Neural progenitor cell (in vitro differentiated cells): ENCODE data around the gene MAGI2. TPM values are rescaled to one million over a fixed set of nuclear protein-coding genes. Genes with fewer than 3 reads are reported as not detected.

Source experiments
- DNase-seq: peaks from one replicate; pipeline ENCODE4 v3.0.0-alpha.2; 2016; ENCODE audit warnings: low spot score
- H2AFZ ChIP-seq: fragments of 200-600 bp; sonication (generic); replicated peaks from 2 replicates; pipeline ENCODE4 v1.6.1; 2016; ENCODE audit warnings: antibody characterized with exemption
- H3F3A ChIP-seq: fragments of 200-600 bp; sonication (generic); 2 replicates; pipeline ENCODE4 v1.6.1; 2016; ENCODE audit warnings: antibody characterized with exemption, low read depth
- H3K27ac ChIP-seq: fragments of 200-600 bp; sonication (generic); 2 replicates; pipeline ENCODE4 v1.5.1; 2016; ENCODE audit warnings: mild to moderate bottlenecking
- H3K27me3 ChIP-seq: fragments of 200-600 bp; sonication (generic); 2 replicates; pipeline ENCODE4 v1.6.1; 2016; ENCODE audit warnings: mild to moderate bottlenecking, moderate library complexity
- H3K36me3 ChIP-seq: fragments of 200-600 bp; sonication (generic); 2 replicates; pipeline ENCODE4 v1.5.1; 2016
- H3K4me1 ChIP-seq: fragments of 200-600 bp; sonication (generic); 2 replicates; pipeline ENCODE4 v1.6.1; 2016; ENCODE audit warnings: mixed run types
- H3K4me2 ChIP-seq: fragments of 200-600 bp; sonication (generic); 2 replicates; pipeline ENCODE4 v1.6.1; 2016
- H3K4me3 ChIP-seq: fragments of 200-600 bp; sonication (generic); 2 replicates; pipeline ENCODE4 v1.5.1; 2016
- H3K79me2 ChIP-seq: fragments of 200-600 bp; sonication (generic); 2 replicates; pipeline ENCODE4 v1.6.1; 2016; ENCODE audit warnings: low read depth
- H3K9ac ChIP-seq: fragments of 200-600 bp; sonication (generic); 2 replicates; pipeline ENCODE4 v1.6.1; 2016
- H3K9me3 ChIP-seq: fragments of 200-600 bp; sonication (generic); 2 replicates; pipeline ENCODE4 v1.5.1; 2016; ENCODE audit warnings: low read depth
- H4K20me1 ChIP-seq: fragments of 200-600 bp; sonication (generic); 2 replicates; pipeline ENCODE4 v1.6.1; 2016; ENCODE audit warnings: low read depth
- H3K27ac Mint-ChIP-seq: 3 replicates; pipeline ENCODE4 v1.8.0; 2021; ENCODE audit warnings: mixed read lengths
- H3K27me3 Mint-ChIP-seq: 2 replicates; pipeline ENCODE4 v1.8.0; 2022; ENCODE audit warnings: low read depth, mild to moderate bottlenecking, inconsistent platforms, moderate library complexity, mixed read lengths; ENCODE audit not compliant: insufficient read depth
- H3K36me3 Mint-ChIP-seq: 3 replicates; pipeline ENCODE4 v1.8.0; 2021; ENCODE audit warnings: mixed read lengths
- H3K4me1 Mint-ChIP-seq: 3 replicates; pipeline ENCODE4 v1.8.0; 2021; ENCODE audit warnings: mixed read lengths
- H3K4me3 Mint-ChIP-seq: 3 replicates; pipeline ENCODE4 v1.8.0; 2021; ENCODE audit warnings: mild to moderate bottlenecking, moderate library complexity, mixed read lengths
- H3K9me3 Mint-ChIP-seq: 3 replicates; pipeline ENCODE4 v1.8.0; 2020; ENCODE audit warnings: mixed read lengths
- CTCF ChIP-seq: fragments of 200-600 bp; sonication (generic); IDR thresholded peaks from 2 replicates; pipeline ENCODE4 v1.5.1; 2017; ENCODE audit warnings: antibody characterized with exemption, mild to moderate bottlenecking
- EZH2 ChIP-seq: fragments of 200-600 bp; sonication (generic); IDR thresholded peaks from 2 replicates; pipeline ENCODE4 v1.6.1; 2017; ENCODE audit warnings: antibody characterized with exemption, mild to moderate bottlenecking, moderate library complexity
- EZH2phosphoT487 ChIP-seq: fragments of 200-600 bp; sonication (generic); IDR thresholded peaks from 2 replicates; pipeline ENCODE4 v1.6.1; 2017; ENCODE audit warnings: antibody characterized with exemption
- total RNA-seq: library from RNA; depleted of rRNA; stranded (reverse); fragments of >200 nt; gene quantifications from 2 replicates; pipeline ENCODE4 v1.2.3, GENCODE V29; 2015; ENCODE audit warnings: low replicate concordance

The MAGI2 gene
- total RNA-seq, 1 donor from 2014 or later, result 5.8 TPM

GRCh38 chr7:79165225-79165624 is 288.2 kb downstream of the MAGI2 start:
- Mint-ChIP-seq H3K36me3 (no peaks in the 10 kb centered on the region), H3K9me3 (no peaks in the 10 kb centered on the region), H3K4me3 (no peak overlapping the region), H3K27ac (no peak overlapping the region), H3K4me1 (no peaks in the 10 kb centered on the region), H3K27me3 (no peaks in the 10 kb centered on the region)
- no peak for DNase-seq
- Histone ChIP-seq H3K27ac (no peak overlapping the region), H4K20me1 (no peaks in the 10 kb centered on the region), H3K4me1 (no peaks in the 10 kb centered on the region), H2AFZ (no peak overlapping the region), H3K36me3 (no peaks in the 10 kb centered on the region), H3K79me2 (no peaks in the 10 kb centered on the region), H3K9ac (no peak overlapping the region), H3F3A (no peaks in the 10 kb centered on the region), H3K4me2 (no peak overlapping the region), H3K9me3 (no peaks in the 10 kb centered on the region), H3K27me3 (no peaks in the 10 kb centered on the region), H3K4me3 (no peak overlapping the region)
- TF ChIP-seq EZH2, result no peak
- no peak for TF ChIP-seq EZH2phosphoT487
- no peak for TF ChIP-seq CTCF

GRCh38 chr7:79159040-79159664 is 294.3 kb downstream of the MAGI2 start:
- Histone ChIP-seq H3K4me1 (no peaks in the 10 kb centered on the region), H3K4me3 (no peak overlapping the region), H4K20me1 (no peaks in the 10 kb centered on the region), H3K27me3 (no peaks in the 10 kb centered on the region), H2AFZ (no peak overlapping the region), H3K9ac (no peak overlapping the region), H3K9me3 (peaks cover 5% of the 10 kb centered on the region), H3K4me2 (no peak overlapping the region), H3K27ac (no peak overlapping the region), H3K36me3 (peaks cover 13% of the 10 kb centered on the region), H3K79me2 (no peaks in the 10 kb centered on the region), H3F3A (no peaks in the 10 kb centered on the region)
- Mint-ChIP-seq H3K27ac (no peak overlapping the region), H3K4me1 (no peaks in the 10 kb centered on the region), H3K27me3 (no peaks in the 10 kb centered on the region), H3K4me3 (no peak overlapping the region), H3K9me3 (peaks cover 12% of the 10 kb centered on the region), H3K36me3 (peaks cover 2% of the 10 kb centered on the region)
- DNase-seq, result no peak
- TF ChIP-seq CTCF (no peak), EZH2phosphoT487 (no peak), EZH2 (no peak)

- no peak overlapping the region for H3K9ac ChIP-seq
- Mint-ChIP-seq H3K27ac (no peak overlapping the region), H3K9me3 (peaks cover 12% of the 10 kb centered on the region), H3K27me3 (no peaks in the 10 kb centered on the region), H3K36me3 (peaks cover 2% of the 10 kb centered on the region), H3K4me1 (no peaks in the 10 kb centered on the region), H3K4me3 (no peak overlapping the region)
- no peak overlapping the region for H2AFZ ChIP-seq
- H3K27ac ChIP-seq, result no peak overlapping the region
- DNase-seq, result no peak
- no peaks in the 10 kb centered on the region for H3K27me3 ChIP-seq
- no peak overlapping the region for H3K4me3 ChIP-seq
- no peaks in the 10 kb centered on the region for H4K20me1 ChIP-seq
- H3F3A ChIP-seq, result no peaks in the 10 kb centered on the region
- H3K36me3 ChIP-seq, result peaks cover 13% of the 10 kb centered on the region
- H3K79me2 ChIP-seq, result no peaks in the 10 kb centered on the region
- peaks cover 5% of the 10 kb centered on the region for H3K9me3 ChIP-seq
- no peak overlapping the region for H3K4me2 ChIP-seq
- TF ChIP-seq EZH2 (no peak), EZH2phosphoT487 (no peak), CTCF (no peak)
- H3K4me1 ChIP-seq, result no peaks in the 10 kb centered on the region
These were observed 296.2 kb downstream of the MAGI2 start for GRCh38 chr7:79157281-79157680.
